Breast epithelium (tissue), 4 donors: ENCODE results near the gene RPS5. TPM values are rescaled to one million over a fixed set of nuclear protein-coding genes. Genes with fewer than 3 reads are reported as not detected.

Experiments
- DNase-seq, 2 donors: peaks; one replicate each; pipeline ENCODE4 v3.0.0-alpha.2; 2019; ENCODE audit warnings: low spot score in 2 of 2
- H3K27ac ChIP-seq, 2 donors: fragments of 200-600 bp; sonication (generic) in 1 of 2; one replicate each; pipeline ENCODE4 v1.5.1; 2016 to 2019; ENCODE audit warnings: mild to moderate bottlenecking in 1 of 2
- H3K27me3 ChIP-seq, 2 donors: fragments of 200-600 bp; sonication (generic) in 1 of 2; one replicate each; pipeline versions ENCODE4 v1.5.1 to v1.6.0; 2017 to 2019; ENCODE audit warnings: control low read depth in 1 of 2, mild to moderate bottlenecking in 1 of 2
- H3K36me3 ChIP-seq: fragments of 200-600 bp; one replicate; pipeline ENCODE4 v1.5.1; 2019
- H3K4me1 ChIP-seq, 2 donors: fragments of 200-600 bp; sonication (generic); one replicate each; pipeline ENCODE4 v1.5.1; 2016 to 2019; ENCODE audit warnings: control low read depth in 1 of 2
- H3K4me3 ChIP-seq, 3 donors: fragments of 200-600 bp; sonication (generic); 1 replicate in 2 of 3; 2 replicates in 1 of 3; pipeline ENCODE4 v1.5.1; 2016 to 2019; ENCODE audit warnings: mild to moderate bottlenecking in 3 of 3, moderate library complexity in 2 of 3
- H3K9me3 ChIP-seq, 2 donors: fragments of 200-600 bp; sonication (generic) in 1 of 2; one replicate each; pipeline ENCODE4 v1.5.1; 2016 to 2019; ENCODE audit warnings: control low read depth in 1 of 2
- POLR2A ChIP-seq: fragments of 450-650 bp; IDR thresholded peaks from one replicate; pipeline ENCODE4 v1.6.1; 2016; ENCODE audit warnings: antibody characterized with exemption, mild to moderate bottlenecking, moderate library complexity
- POLR2AphosphoS5 ChIP-seq, 3 donors: sonication (generic); formaldehyde crosslinking; IDR thresholded peaks; one replicate each; pipeline ENCODE4 v1.6.1; 2017; ENCODE audit warnings: antibody characterized with exemption in 3 of 3
- intact Hi-C: fragments of 100-400 bp; cut with DNase I; formaldehyde crosslinking; loops from one replicate; pipeline ENCODE4 v1.15.1; 2023; ENCODE audit warnings: low total_unique reads
- total RNA-seq, 3 donors: library from RNA; depleted of rRNA; stranded (reverse); fragments of >200 nt; gene quantifications; one replicate each; pipeline ENCODE4 v1.1.0, GENCODE V29; 2016
- TF ChIP-seq, protein P1 (sequence below), 3 donors: fragments of 450-650 bp; IDR thresholded peaks; one replicate each; pipeline ENCODE4 v1.5.1; 2016 to 2017; ENCODE audit warnings: antibody characterized with exemption in 3 of 3, mild to moderate bottlenecking in 3 of 3, moderate library complexity in 3 of 3

Gene RPS5
- total RNA-seq, 3 donors from 2014 or later = 1,794 to 2,659 (median 2,022) TPM

DNA sequence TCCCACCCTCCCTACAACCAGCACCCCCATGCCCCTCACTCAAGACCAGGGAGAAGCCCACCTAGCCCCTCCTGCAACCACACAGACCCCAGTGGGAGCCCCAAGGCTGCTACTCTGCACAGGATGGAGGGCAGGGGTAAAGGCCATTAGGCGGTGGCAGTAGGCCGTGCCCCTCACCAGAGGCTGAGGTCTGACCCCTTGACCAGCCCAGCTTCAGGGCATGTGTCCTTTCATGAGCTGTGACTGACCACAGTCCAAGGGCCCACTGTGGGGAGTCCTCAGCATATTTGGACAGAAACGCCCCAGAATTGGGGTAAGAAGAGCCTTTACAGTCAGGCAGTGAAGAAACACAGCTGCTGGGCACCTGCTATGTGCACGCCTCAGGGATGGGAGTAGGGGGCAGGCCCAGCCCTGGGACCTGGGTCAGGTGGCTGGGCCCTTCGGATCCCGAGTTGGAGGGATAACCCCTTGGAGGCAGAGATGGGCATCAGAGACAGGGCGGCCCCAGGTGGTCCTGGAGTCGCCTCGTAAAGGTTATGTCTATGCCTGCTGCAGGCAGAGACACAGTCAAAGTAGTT lies 1.7 kb upstream of the RPS5 start:
- Histone ChIP-seq H3K36me3 (no peaks in the 10 kb centered on the region), H3K4me3 (peak overlapping the region; percentile 68 to 87 (median 86)), H3K9me3 (no peaks in the 10 kb centered on the region), H3K27me3 (no peaks in the 10 kb centered on the region), H3K27ac (peak overlapping the region; percentile 94 to 97), H3K4me1 (peaks cover 12 to 22% of the 10 kb centered on the region in 2 donors)
- DNase-seq = no peak
- intact Hi-C loops = no loop called here
- TF ChIP-seq POLR2AphosphoS5 (IDR thresholded peaks at IDR 0.05) (no peak), POLR2A (no peak)

DNA sequence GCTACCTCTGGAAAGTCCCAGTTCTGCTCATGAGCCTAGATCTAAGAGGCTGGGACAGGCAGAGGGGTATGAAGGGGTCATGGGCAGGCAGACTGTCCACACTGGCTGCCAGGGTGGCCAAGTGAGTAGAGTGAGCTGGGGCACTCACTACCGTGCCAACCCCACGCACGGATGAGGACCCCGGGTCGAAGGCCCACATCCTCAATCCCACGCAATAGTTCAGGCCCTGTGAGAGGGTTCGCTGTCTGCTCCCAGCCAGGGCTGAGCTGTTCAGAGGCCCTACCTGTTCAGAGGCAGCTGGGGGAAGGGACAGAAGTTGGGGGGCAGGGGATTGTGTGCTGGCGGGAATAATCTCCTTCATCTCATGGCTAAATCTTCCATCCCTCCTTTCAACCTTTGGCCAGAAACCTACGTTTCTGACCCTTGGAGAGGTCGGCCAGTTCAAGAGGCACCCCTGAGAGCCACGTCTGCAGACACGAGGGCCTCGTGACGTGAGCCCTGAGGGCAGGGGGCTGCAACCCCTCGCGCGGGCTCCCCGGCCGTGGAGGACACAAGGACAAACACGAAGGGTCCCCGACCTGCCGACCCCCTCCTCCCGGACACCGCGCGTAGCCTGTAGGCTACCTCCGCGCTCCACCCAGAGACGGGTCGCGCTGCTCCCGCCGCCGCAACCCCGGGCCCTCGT lies 1.0 kb upstream of the RPS5 start:
- Histone ChIP-seq H3K4me1 (peaks cover 12 to 22% of the 10 kb centered on the region in 2 donors), H3K27me3 (no peaks in the 10 kb centered on the region), H3K9me3 (no peaks in the 10 kb centered on the region), H3K4me3 (peak overlapping the region; percentile 68 to 87 (median 86)), H3K27ac (peak overlapping the region; percentile 94 to 97), H3K36me3 (no peaks in the 10 kb centered on the region)
- TF ChIP-seq POLR2AphosphoS5 (IDR thresholded peaks at IDR 0.05) = no peak
- TF ChIP-seq, protein P1, sequence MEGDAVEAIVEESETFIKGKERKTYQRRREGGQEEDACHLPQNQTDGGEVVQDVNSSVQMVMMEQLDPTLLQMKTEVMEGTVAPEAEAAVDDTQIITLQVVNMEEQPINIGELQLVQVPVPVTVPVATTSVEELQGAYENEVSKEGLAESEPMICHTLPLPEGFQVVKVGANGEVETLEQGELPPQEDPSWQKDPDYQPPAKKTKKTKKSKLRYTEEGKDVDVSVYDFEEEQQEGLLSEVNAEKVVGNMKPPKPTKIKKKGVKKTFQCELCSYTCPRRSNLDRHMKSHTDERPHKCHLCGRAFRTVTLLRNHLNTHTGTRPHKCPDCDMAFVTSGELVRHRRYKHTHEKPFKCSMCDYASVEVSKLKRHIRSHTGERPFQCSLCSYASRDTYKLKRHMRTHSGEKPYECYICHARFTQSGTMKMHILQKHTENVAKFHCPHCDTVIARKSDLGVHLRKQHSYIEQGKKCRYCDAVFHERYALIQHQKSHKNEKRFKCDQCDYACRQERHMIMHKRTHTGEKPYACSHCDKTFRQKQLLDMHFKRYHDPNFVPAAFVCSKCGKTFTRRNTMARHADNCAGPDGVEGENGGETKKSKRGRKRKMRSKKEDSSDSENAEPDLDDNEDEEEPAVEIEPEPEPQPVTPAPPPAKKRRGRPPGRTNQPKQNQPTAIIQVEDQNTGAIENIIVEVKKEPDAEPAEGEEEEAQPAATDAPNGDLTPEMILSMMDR (IDR thresholded peaks at IDR 0.05) = no peak
- TF ChIP-seq POLR2A = no peak
- intact Hi-C loops = no loop called here
- no peak for DNase-seq

DNA sequence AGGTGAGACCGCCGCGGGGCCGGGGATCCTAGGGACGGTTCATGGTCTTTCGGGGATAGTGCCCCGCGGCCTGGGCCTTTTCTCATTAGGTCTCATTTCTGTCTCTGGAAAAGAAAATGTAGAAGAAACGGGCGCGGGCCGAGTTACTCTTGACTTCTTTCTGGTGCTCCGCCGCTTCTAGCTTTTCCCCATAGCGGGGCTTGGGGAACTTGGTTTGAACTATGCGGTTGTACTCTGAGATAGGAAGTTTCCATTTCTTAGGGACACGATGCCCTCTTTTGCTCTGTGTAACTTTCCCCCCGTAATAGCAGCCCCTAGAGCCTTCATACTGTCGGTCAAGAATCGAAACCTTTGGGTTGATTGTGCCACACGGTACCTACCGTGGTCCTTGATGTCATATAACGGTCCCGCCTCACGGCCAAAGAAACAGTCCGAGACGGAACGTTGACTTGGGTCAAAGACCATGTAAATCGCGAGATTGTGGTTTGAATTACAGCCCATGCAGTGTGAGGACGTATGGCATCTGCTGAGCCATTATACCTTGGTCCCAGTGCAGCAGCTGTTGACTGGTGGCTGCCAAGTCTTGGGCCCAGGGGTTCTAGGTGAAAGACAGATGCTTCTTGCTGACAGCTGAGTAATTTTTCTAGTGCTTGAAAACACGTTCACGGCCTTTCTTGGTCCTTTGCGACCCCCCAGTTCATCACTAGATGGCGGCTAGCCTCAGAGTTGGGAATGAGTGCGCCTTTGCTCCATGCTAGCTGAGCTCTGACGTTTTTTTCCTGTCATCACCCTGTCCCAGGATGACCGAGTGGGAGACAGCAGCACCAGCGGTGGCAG lies 487 bp downstream of the RPS5 start:
- Histone ChIP-seq H3K27me3 (no peaks in the 10 kb centered on the region), H3K9me3 (no peaks in the 10 kb centered on the region), H3K4me3 (peak overlapping the region; percentile 68 to 87 (median 86)), H3K4me1 (peaks cover 12 to 16% of the 10 kb centered on the region in 2 donors), H3K27ac (peak overlapping the region; percentile 94 to 97), H3K36me3 (no peaks in the 10 kb centered on the region)
- TF ChIP-seq POLR2AphosphoS5 (IDR thresholded peaks at IDR 0.05) = no peak
- TF ChIP-seq, protein P1 (IDR thresholded peaks at IDR 0.05) = no peak
- no peak for TF ChIP-seq POLR2A
- no peak for DNase-seq
- intact Hi-C loops = no loop called here

DNA sequence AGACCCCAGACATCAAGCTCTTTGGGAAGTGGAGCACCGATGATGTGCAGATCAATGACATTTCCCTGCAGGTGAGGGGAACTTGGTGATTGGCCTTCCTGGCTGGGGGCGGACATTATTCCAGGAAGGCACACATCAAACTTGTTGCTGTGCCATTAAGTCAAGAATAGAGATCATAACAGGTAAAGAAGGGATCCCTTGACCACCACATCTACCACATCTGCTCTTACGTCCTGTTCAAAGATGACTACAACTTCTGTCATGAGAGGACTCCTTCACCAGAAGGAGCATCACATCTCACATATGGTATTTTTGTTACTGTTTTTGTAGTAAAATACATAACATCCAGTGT lies 1.1 kb downstream of the RPS5 start:
- TF ChIP-seq, protein P1 (IDR thresholded peaks at IDR 0.05) = no peak
- TF ChIP-seq POLR2AphosphoS5 (IDR thresholded peaks at IDR 0.05) (no peak), POLR2A (no peak)
- peaks cover 12 to 16% of the 10 kb centered on the region in 2 donors for H3K4me1 ChIP-seq

DNA sequence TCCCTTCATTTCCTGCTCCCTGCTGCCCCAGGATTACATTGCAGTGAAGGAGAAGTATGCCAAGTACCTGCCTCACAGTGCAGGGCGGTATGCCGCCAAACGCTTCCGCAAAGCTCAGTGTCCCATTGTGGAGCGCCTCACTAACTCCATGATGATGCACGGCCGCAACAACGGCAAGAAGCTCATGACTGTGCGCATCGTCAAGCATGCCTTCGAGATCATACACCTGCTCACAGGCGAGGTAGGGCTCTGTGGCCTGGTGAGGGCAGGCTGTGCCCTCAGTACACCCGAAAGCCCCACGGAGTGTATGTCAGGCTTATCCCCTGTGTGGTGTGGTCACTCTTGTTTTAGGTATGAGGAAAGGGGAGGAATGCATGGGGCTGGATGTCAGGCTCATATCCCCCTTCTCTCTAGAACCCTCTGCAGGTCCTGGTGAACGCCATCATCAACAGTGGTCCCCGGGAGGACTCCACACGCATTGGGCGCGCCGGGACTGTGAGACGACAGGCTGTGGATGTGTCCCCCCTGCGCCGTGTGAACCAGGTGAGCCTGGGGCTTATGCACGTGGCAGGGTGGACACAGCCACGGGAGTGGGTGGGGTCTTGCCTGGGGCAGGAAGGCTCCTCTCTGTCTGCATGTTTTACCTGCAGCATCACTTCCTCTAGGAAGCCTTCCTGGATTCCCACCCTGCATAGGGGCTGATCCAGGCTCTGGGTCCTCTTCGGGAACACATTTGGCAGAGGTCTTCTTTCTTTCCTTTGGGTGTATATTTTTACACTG lies 6.1 kb downstream of the RPS5 start:
- Histone ChIP-seq H3K4me1 (peaks cover under 1 to 8% of the 10 kb centered on the region in 2 donors), H3K4me3 (no peak overlapping the region), H3K27ac (no peak overlapping the region), H3K27me3 (peaks cover 0 to 14% of the 10 kb centered on the region in 2 donors), H3K36me3 (no peaks in the 10 kb centered on the region), H3K9me3 (no peaks in the 10 kb centered on the region)
- intact Hi-C loops = no loop called here
- no peak for DNase-seq
- TF ChIP-seq, protein P1 (IDR thresholded peaks at IDR 0.05) = no peak
- TF ChIP-seq POLR2A = no peak
- no peak for TF ChIP-seq POLR2AphosphoS5 (IDR thresholded peaks at IDR 0.05)

More for the DNA sequence above, 1.1 kb downstream of the RPS5 start:
- Histone ChIP-seq H3K9me3 (no peaks in the 10 kb centered on the region), H3K36me3 (no peaks in the 10 kb centered on the region), H3K27me3 (no peaks in the 10 kb centered on the region), H3K4me3 (peak overlapping the region; percentile 68 to 87 (median 86)), H3K27ac (no peak overlapping the region)
- no peak for DNase-seq
- intact Hi-C loops = no loop called here
